H9 (cell line): ENCODE data around the gene SEC14L5. TPM values are rescaled to one million over a fixed set of nuclear protein-coding genes. Genes with fewer than 3 reads are reported as not detected.

ENCODE experiments used
- DNase-seq: peaks from one replicate; pipeline ENCODE4 v3.0.0-alpha.2; 2017
- H2AFZ ChIP-seq: one replicate; pipeline ENCODE4 v1.6.1; 2013; ENCODE audit warnings: mild to moderate bottlenecking, low read length, control low read depth, moderate library complexity
- H2AK5ac ChIP-seq: 2 replicates; pipeline ENCODE4 v1.6.1; 2013; ENCODE audit warnings: low read length, control low read depth, mixed read lengths; ENCODE audit not compliant: insufficient read length
- H2BK120ac ChIP-seq: one replicate; pipeline ENCODE4 v1.6.1; 2013; ENCODE audit warnings: low read depth, mild to moderate bottlenecking, low read length, control low read depth, inconsistent platforms; ENCODE audit not compliant: poor library complexity, severe bottlenecking
- H2BK12ac ChIP-seq: 2 replicates; pipeline ENCODE4 v1.6.1; 2013; ENCODE audit warnings: low read length, control low read depth, mixed read lengths, low read depth; ENCODE audit not compliant: insufficient read length
- H2BK15ac ChIP-seq: 2 replicates; pipeline ENCODE4 v1.6.1; 2013; ENCODE audit warnings: low read depth, low read length, control low read depth
- H2BK20ac ChIP-seq: one replicate; pipeline ENCODE4 v1.6.1; 2013; ENCODE audit warnings: low read depth, mild to moderate bottlenecking, low read length, control low read depth, inconsistent platforms; ENCODE audit not compliant: poor library complexity, severe bottlenecking
- H2BK5ac ChIP-seq: 2 replicates; pipeline ENCODE4 v1.6.1; 2013; ENCODE audit warnings: low read length, control low read depth, mixed read lengths; ENCODE audit not compliant: insufficient read length
- H3K14ac ChIP-seq: 2 replicates; pipeline ENCODE4 v1.6.1; 2013; ENCODE audit warnings: low read length, control low read depth; ENCODE audit not compliant: insufficient read depth
- H3K18ac ChIP-seq: 2 replicates; pipeline ENCODE4 v1.6.1; 2013; ENCODE audit warnings: low read depth, mild to moderate bottlenecking, mixed read lengths, low read length, control low read depth; ENCODE audit not compliant: insufficient read length
- H3K23ac ChIP-seq: 2 replicates; pipeline ENCODE4 v1.6.1; 2013; ENCODE audit warnings: low read length, control low read depth, mixed read lengths, low read depth; ENCODE audit not compliant: insufficient read length
- H3K23me2 ChIP-seq: 2 replicates; pipeline ENCODE4 v1.6.1; 2013; ENCODE audit warnings: low read depth, mild to moderate bottlenecking, mixed read lengths, low read length, control low read depth; ENCODE audit not compliant: insufficient read length, poor library complexity, severe bottlenecking
- H3K27ac ChIP-seq: 2 replicates; pipeline ENCODE4 v1.5.1; 2013; ENCODE audit warnings: low read length, control low read depth, mixed read lengths, low read depth; ENCODE audit not compliant: insufficient read length
- H3K27me3 ChIP-seq: 2 replicates; pipeline ENCODE4 v1.6.1; 2013; ENCODE audit warnings: low read length, control low read depth, inconsistent platforms; ENCODE audit not compliant: insufficient read depth
- H3K4ac ChIP-seq: 2 replicates; pipeline ENCODE4 v1.6.1; 2013; ENCODE audit warnings: low read depth, mild to moderate bottlenecking, control low read depth, inconsistent platforms, low read length, moderate library complexity
- H3K4me1 ChIP-seq: 2 replicates; pipeline ENCODE4 v1.6.1; 2013; ENCODE audit warnings: low read length, control low read depth, inconsistent platforms; ENCODE audit not compliant: insufficient read depth
- H3K4me2 ChIP-seq: 2 replicates; pipeline ENCODE4 v1.6.1; 2013; ENCODE audit warnings: low read length, control low read depth, mixed read lengths; ENCODE audit not compliant: insufficient read length, insufficient read depth
- H3K56ac ChIP-seq: 2 replicates; pipeline ENCODE4 v1.6.1; 2013; ENCODE audit warnings: low read depth, mild to moderate bottlenecking, mixed read lengths, low read length, control low read depth; ENCODE audit not compliant: insufficient read length
- H3K79me1 ChIP-seq: 2 replicates; pipeline ENCODE4 v1.6.1; 2013; ENCODE audit warnings: low read depth, mild to moderate bottlenecking, moderate library complexity, low read length, control low read depth, inconsistent platforms; ENCODE audit not compliant: insufficient read depth, poor library complexity, severe bottlenecking
- H3K79me2 ChIP-seq: 2 replicates; pipeline ENCODE4 v1.6.1; 2013; ENCODE audit warnings: low read length, control low read depth, inconsistent platforms; ENCODE audit not compliant: insufficient read depth
- H3K9ac ChIP-seq: 2 replicates; pipeline ENCODE4 v1.6.1; 2013; ENCODE audit warnings: low read length, control low read depth, mixed read lengths; ENCODE audit not compliant: insufficient read length; ENCODE audit errors: extremely low read depth
- H3K9me3 ChIP-seq: one replicate; pipeline ENCODE4 v1.6.1; 2013; ENCODE audit warnings: low read depth, low read length, inconsistent platforms; ENCODE audit not compliant: control insufficient read depth
- H3T11ph ChIP-seq: one replicate; pipeline ENCODE4 v1.6.1; 2013; ENCODE audit warnings: mild to moderate bottlenecking, low read length, control low read depth, inconsistent platforms
- H4K20me1 ChIP-seq: one replicate; pipeline ENCODE4 v1.6.1; 2013; ENCODE audit not compliant: control insufficient read depth, insufficient read length, insufficient read depth
- H4K5ac ChIP-seq: 2 replicates; pipeline ENCODE4 v1.6.1; 2013; ENCODE audit warnings: low read depth, mild to moderate bottlenecking, mixed read lengths, low read length, control low read depth; ENCODE audit not compliant: insufficient read length
- H4K8ac ChIP-seq: replicated peaks from 2 replicates; pipeline ENCODE4 v1.6.1; 2013; ENCODE audit warnings: low read length, control low read depth, mixed read lengths, low read depth; ENCODE audit not compliant: insufficient read length
- H4K91ac ChIP-seq: 2 replicates; pipeline ENCODE4 v1.6.1; 2013; ENCODE audit warnings: low read depth, mild to moderate bottlenecking, moderate library complexity, mixed read lengths, low read length, control low read depth; ENCODE audit not compliant: insufficient read length
- H3K27ac Mint-ChIP-seq, 3 experiments: 2 replicates in 2 of 3; 3 replicates in 1 of 3; pipeline ENCODE4 v1.8.0; 2020 to 2021; ENCODE audit warnings: mixed read lengths in 3 of 3, mild to moderate bottlenecking in 1 of 3, moderate library complexity in 1 of 3
- H3K27me3 Mint-ChIP-seq: 2 replicates; pipeline ENCODE4 v1.8.0; 2021; ENCODE audit warnings: low read depth, mild to moderate bottlenecking, moderate library complexity, mixed read lengths
- H3K36me3 Mint-ChIP-seq, 3 experiments: 2 replicates in 2 of 3; 3 replicates in 1 of 3; pipeline ENCODE4 v1.8.0; 2020 to 2021; ENCODE audit warnings: low read depth in 3 of 3, mixed read lengths in 3 of 3; ENCODE audit not compliant: insufficient read depth in 1 of 3
- H3K4me1 Mint-ChIP-seq, 2 experiments: 2 replicates each; pipeline ENCODE4 v1.8.0; 2020; ENCODE audit warnings: mixed read lengths in 2 of 2
- H3K4me3 Mint-ChIP-seq, 2 experiments: 2 replicates in 1 of 2; 3 replicates in 1 of 2; pipeline ENCODE4 v1.8.0; 2020 to 2021; ENCODE audit warnings: mild to moderate bottlenecking in 2 of 2, mixed read lengths in 2 of 2, moderate library complexity in 1 of 2
- H3K9me3 Mint-ChIP-seq, 2 experiments: 2 replicates in 1 of 2; 3 replicates in 1 of 2; pipeline ENCODE4 v1.8.0; 2020; ENCODE audit warnings: mild to moderate bottlenecking in 2 of 2, mixed read lengths in 2 of 2, moderate library complexity in 1 of 2
- WGBS: extraction: QIAGEN DNeasy Blood & Tissue Kit; methylation state at CpG from one replicate; pipeline ENCODE4 v1.1.7; 2013; ENCODE audit warnings: missing lambda C conversion rate, low lambda C conversion rate, mixed read lengths; ENCODE audit not compliant: insufficient read length; ENCODE audit errors: extremely low coverage; 5-methylcytosine and 5-hydroxymethylcytosine counted together
- total RNA-seq: library from RNA; stranded (reverse); gene quantifications from 2 replicates; pipeline ENCODE4 v1.2.1, GENCODE V29; 2021
- TF ChIP-seq, protein P1 (sequence below): fragments of 200-600 bp; sonication (generic); conservative IDR thresholded peaks from 3 replicates; pipeline ENCODE4 v1.8.0; 2021; ENCODE audit warnings: antibody characterized with exemption, mild to moderate bottlenecking

SEC14L5 gene
- total RNA-seq, 1 experiment from 2014 or later = 4.1 TPM

DNA sequence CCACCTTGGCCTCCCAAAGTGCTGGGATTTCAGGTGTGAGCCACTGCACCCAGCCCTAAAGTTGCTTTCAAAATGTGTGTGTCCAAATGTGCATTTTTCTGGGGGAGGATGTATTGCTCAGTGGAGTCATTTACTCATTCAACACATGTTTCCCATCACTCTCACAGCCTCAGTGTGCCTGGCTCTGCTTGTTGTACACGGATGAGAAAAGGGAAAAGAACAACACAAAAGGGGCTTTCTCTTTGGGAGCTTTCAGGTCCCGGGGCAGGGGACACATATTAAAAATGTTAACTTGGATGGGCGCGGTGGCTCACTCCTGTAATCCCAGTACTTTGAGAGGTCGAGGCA is 19.5 kb upstream of the SEC14L5 start:
- Histone ChIP-seq H3K9me3 (no peaks in the 10 kb centered on the region), H2AFZ (no peak overlapping the region), H4K91ac (no peak overlapping the region), H2BK5ac (no peak overlapping the region), H3K56ac (no peak overlapping the region), H3T11ph (no peak overlapping the region), H3K79me2 (no peaks in the 10 kb centered on the region), H3K23me2 (peaks cover 8% of the 10 kb centered on the region), H3K18ac (no peak overlapping the region), H3K9ac (no peak overlapping the region), H3K23ac (no peak overlapping the region), H3K4me1 (peaks cover 6% of the 10 kb centered on the region), H4K5ac (no peak overlapping the region), H2BK120ac (no peak overlapping the region), H3K79me1 (no peaks in the 10 kb centered on the region), H3K4ac (no peak overlapping the region), H3K27me3 (no peaks in the 10 kb centered on the region), H2BK20ac (no peak overlapping the region), H2BK15ac (no peak overlapping the region), H3K4me2 (no peak overlapping the region), H4K8ac (no peak overlapping the region), H3K14ac (no peak overlapping the region), H2BK12ac (no peak overlapping the region), H4K20me1 (no peaks in the 10 kb centered on the region), H3K27ac (no peak overlapping the region), H2AK5ac (no peak overlapping the region)
- no peak overlapping the region for H3K27ac Mint-ChIP-seq
- TF ChIP-seq, protein P1, sequence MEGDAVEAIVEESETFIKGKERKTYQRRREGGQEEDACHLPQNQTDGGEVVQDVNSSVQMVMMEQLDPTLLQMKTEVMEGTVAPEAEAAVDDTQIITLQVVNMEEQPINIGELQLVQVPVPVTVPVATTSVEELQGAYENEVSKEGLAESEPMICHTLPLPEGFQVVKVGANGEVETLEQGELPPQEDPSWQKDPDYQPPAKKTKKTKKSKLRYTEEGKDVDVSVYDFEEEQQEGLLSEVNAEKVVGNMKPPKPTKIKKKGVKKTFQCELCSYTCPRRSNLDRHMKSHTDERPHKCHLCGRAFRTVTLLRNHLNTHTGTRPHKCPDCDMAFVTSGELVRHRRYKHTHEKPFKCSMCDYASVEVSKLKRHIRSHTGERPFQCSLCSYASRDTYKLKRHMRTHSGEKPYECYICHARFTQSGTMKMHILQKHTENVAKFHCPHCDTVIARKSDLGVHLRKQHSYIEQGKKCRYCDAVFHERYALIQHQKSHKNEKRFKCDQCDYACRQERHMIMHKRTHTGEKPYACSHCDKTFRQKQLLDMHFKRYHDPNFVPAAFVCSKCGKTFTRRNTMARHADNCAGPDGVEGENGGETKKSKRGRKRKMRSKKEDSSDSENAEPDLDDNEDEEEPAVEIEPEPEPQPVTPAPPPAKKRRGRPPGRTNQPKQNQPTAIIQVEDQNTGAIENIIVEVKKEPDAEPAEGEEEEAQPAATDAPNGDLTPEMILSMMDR = no peak
- peaks cover 27 to 37% of the 10 kb centered on the region in 2 experiments for H3K4me1 Mint-ChIP-seq
- H3K9me3 Mint-ChIP-seq = no peaks in the 10 kb centered on the region
- WGBS = no CpG with 5 or more reads among the region's 5 CpGs
- no peak for DNase-seq
- 0 out of 2 replicates have a peak, but pooled peaks cover 2% of the 10 kb centered on the region for H3K27me3 Mint-ChIP-seq
- H3K36me3 Mint-ChIP-seq = no peaks in the 10 kb centered on the region; a peak in 1 of 7 replicates
- H3K4me3 Mint-ChIP-seq = no peak overlapping the region
